Mesendoderm (in vitro differentiated cells): ENCODE results near the gene FOXP4.
A peak's percentile ranks its signal among the peaks of the same experiment; 100 is the strongest.

Experiments used
- DNase-seq: peaks from one replicate; pipeline ENCODE4 v3.0.0; 2013
- H2AK5ac ChIP-seq: 2 replicates; pipeline ENCODE4 v1.6.1; 2013; ENCODE audit warnings: low read length, inconsistent platforms
- H2BK120ac ChIP-seq: 2 replicates; pipeline ENCODE4 v1.6.1; 2013; ENCODE audit warnings: low read depth, mild to moderate bottlenecking, low read length, moderate library complexity, mixed read lengths
- H2BK15ac ChIP-seq: replicated peaks from 2 replicates; pipeline ENCODE4 v1.6.1; 2013; ENCODE audit warnings: low read depth, mild to moderate bottlenecking, moderate library complexity
- H2BK5ac ChIP-seq: 2 replicates; pipeline ENCODE4 v1.6.1; 2013; ENCODE audit warnings: low read length, inconsistent platforms
- H3K18ac ChIP-seq: 2 replicates; pipeline ENCODE4 v1.6.1; 2013; ENCODE audit warnings: mild to moderate bottlenecking, low read length, mixed read lengths
- H3K23ac ChIP-seq: one replicate; pipeline ENCODE4 v1.6.1; 2013; ENCODE audit warnings: low read length
- H3K27ac ChIP-seq: 2 replicates; pipeline ENCODE4 v1.5.1; 2013; ENCODE audit warnings: low read depth, mild to moderate bottlenecking, inconsistent platforms, low read length, moderate library complexity
- H3K27me3 ChIP-seq: 2 replicates; pipeline ENCODE4 v1.6.1; 2013; ENCODE audit warnings: low read length, control low read depth, mild to moderate bottlenecking, inconsistent platforms; ENCODE audit not compliant: insufficient read depth, poor library complexity
- H3K36me3 ChIP-seq: 2 replicates; pipeline ENCODE4 v1.6.1; 2013; ENCODE audit warnings: low read length, inconsistent platforms; ENCODE audit not compliant: control insufficient read depth, insufficient read depth
- H3K4ac ChIP-seq: one replicate; pipeline ENCODE4 v1.6.1; 2013; ENCODE audit warnings: low read depth, mild to moderate bottlenecking, low read length, moderate library complexity
- H3K4me1 ChIP-seq: 2 replicates; pipeline ENCODE4 v1.6.1; 2013; ENCODE audit warnings: low read depth, low read length, inconsistent platforms; ENCODE audit not compliant: control insufficient read depth
- H3K4me2 ChIP-seq: 2 replicates; pipeline ENCODE4 v1.6.1; 2013; ENCODE audit warnings: low read length
- H3K4me3 ChIP-seq: 2 replicates; pipeline ENCODE4 v1.5.1; 2013; ENCODE audit warnings: mild to moderate bottlenecking, low read length
- H3K56ac ChIP-seq: one replicate; pipeline ENCODE4 v1.6.1; 2013; ENCODE audit warnings: low read length
- H3K79me1 ChIP-seq: 2 replicates; pipeline ENCODE4 v1.6.1; 2013; ENCODE audit warnings: low read length, inconsistent platforms
- H3K79me2 ChIP-seq: 2 replicates; pipeline ENCODE4 v1.6.1; 2013; ENCODE audit warnings: mild to moderate bottlenecking, low read length; ENCODE audit not compliant: control insufficient read depth, insufficient read depth
- H3K9ac ChIP-seq: 2 replicates; pipeline ENCODE4 v1.6.1; 2013; ENCODE audit warnings: low read length, inconsistent platforms
- H4K5ac ChIP-seq: one replicate; pipeline ENCODE4 v1.6.1; 2013; ENCODE audit warnings: low read length
- H4K8ac ChIP-seq: one replicate; pipeline ENCODE4 v1.6.1; 2013; ENCODE audit warnings: low read depth, mild to moderate bottlenecking, control low read depth, low read length, moderate library complexity
- WGBS: extraction: QIAGEN DNeasy Blood & Tissue Kit; methylation state at CpG from one replicate; pipeline ENCODE4 v1.1.7; 2013; ENCODE audit warnings: low lambda C conversion rate, missing lambda C conversion rate; ENCODE audit not compliant: insufficient coverage; ENCODE audit errors: extremely low coverage; 5-methylcytosine and 5-hydroxymethylcytosine counted together

The FOXP4 gene

GRCh38 chr6:41573276-41573675, 27.1 kb downstream of the FOXP4 start:
- H3K56ac ChIP-seq: no peak overlapping the region

GRCh38 chr6:41573985-41574384, 27.8 kb downstream of the FOXP4 start:
- no peak overlapping the region for H2BK120ac ChIP-seq
- no peak overlapping the region for H4K8ac ChIP-seq
- no peak overlapping the region for H3K56ac ChIP-seq
- H3K23ac ChIP-seq: no peak overlapping the region
- no peak overlapping the region for H3K4me2 ChIP-seq
- H2AK5ac ChIP-seq: no peak overlapping the region
- no peak overlapping the region for H3K4ac ChIP-seq
- no peak overlapping the region for H2BK5ac ChIP-seq
- H3K9ac ChIP-seq: no peak overlapping the region
- no peak overlapping the region for H3K18ac ChIP-seq
- H3K27ac ChIP-seq: no peak overlapping the region
- H3K36me3 ChIP-seq: no peaks in the 10 kb centered on the region
- H3K79me2 ChIP-seq: no peaks in the 10 kb centered on the region
- H3K4me3 ChIP-seq: no peak overlapping the region
- DNase-seq: no peak
- H3K4me1 ChIP-seq: peaks cover 35% of the 10 kb centered on the region
- no CpG with 5 or more reads among the region's 1 CpG for WGBS
- no peak overlapping the region for H4K5ac ChIP-seq
- H3K79me1 ChIP-seq: peaks cover 5% of the 10 kb centered on the region
- no peak overlapping the region for H2BK15ac ChIP-seq
- H3K27me3 ChIP-seq: no peaks in the 10 kb centered on the region

More at GRCh38 chr6:41573276-41573675, 27.1 kb downstream of the FOXP4 start:
- Histone ChIP-seq H3K4me2 (no peak overlapping the region), H3K27me3 (no peaks in the 10 kb centered on the region), H2BK120ac (no peak overlapping the region), H2BK15ac (no peak overlapping the region), H3K27ac (no peak overlapping the region), H3K4me1 (peaks cover 33% of the 10 kb centered on the region), H2AK5ac (no peak overlapping the region), H3K23ac (no peak overlapping the region), H4K8ac (no peak overlapping the region), H3K4ac (no peak overlapping the region), H3K79me1 (peaks cover 5% of the 10 kb centered on the region), H3K9ac (no peak overlapping the region), H3K4me3 (no peak overlapping the region), H3K18ac (no peak overlapping the region), H4K5ac (no peak overlapping the region), H3K79me2 (no peaks in the 10 kb centered on the region), H2BK5ac (no peak overlapping the region), H3K36me3 (no peaks in the 10 kb centered on the region)
- DNase-seq: peak; percentile 64
- no CpG with 5 or more reads among the region's 7 CpGs for WGBS

- Histone ChIP-seq H3K27me3 (no peaks in the 10 kb centered on the region), H2BK5ac (no peak overlapping the region), H3K4me2 (no peak overlapping the region), H3K27ac (no peak overlapping the region), H3K79me2 (no peaks in the 10 kb centered on the region), H3K4me3 (no peak overlapping the region), H2BK15ac (no peak overlapping the region), H4K8ac (no peak overlapping the region), H3K9ac (no peak overlapping the region), H3K23ac (no peak overlapping the region), H3K56ac (no peak overlapping the region), H3K36me3 (no peaks in the 10 kb centered on the region), H4K5ac (no peak overlapping the region), H3K4ac (no peak overlapping the region), H3K4me1 (peaks cover 30% of the 10 kb centered on the region), H2AK5ac (no peak overlapping the region), H2BK120ac (no peak overlapping the region), H3K18ac (no peak overlapping the region), H3K79me1 (peaks cover 7% of the 10 kb centered on the region)
- no peak for DNase-seq
- WGBS: no CpG with 5 or more reads among the region's 2 CpGs
Observed at GRCh38 chr6:41575598-41575997, 29.4 kb downstream of the FOXP4 start.

- no peak overlapping the region for H3K4me2 ChIP-seq
- no peak overlapping the region for H3K18ac ChIP-seq
- no peak for DNase-seq
- no peak overlapping the region for H3K9ac ChIP-seq
- no peak overlapping the region for H4K5ac ChIP-seq
- no peak overlapping the region for H3K27ac ChIP-seq
- no peaks in the 10 kb centered on the region for H3K27me3 ChIP-seq
- H3K4me1 ChIP-seq: peaks cover 26% of the 10 kb centered on the region
- H2AK5ac ChIP-seq: no peak overlapping the region
- H2BK5ac ChIP-seq: no peak overlapping the region
- no peak overlapping the region for H3K23ac ChIP-seq
- no peaks in the 10 kb centered on the region for H3K79me2 ChIP-seq
- no peaks in the 10 kb centered on the region for H3K36me3 ChIP-seq
- WGBS: no CpG with 5 or more reads among the region's 4 CpGs
- no peak overlapping the region for H3K4ac ChIP-seq
- H2BK15ac ChIP-seq: no peak overlapping the region
- H3K4me3 ChIP-seq: no peak overlapping the region
- no peak overlapping the region for H3K56ac ChIP-seq
- H3K79me1 ChIP-seq: peaks cover 6% of the 10 kb centered on the region
- no peak overlapping the region for H2BK120ac ChIP-seq
- H4K8ac ChIP-seq: no peak overlapping the region
Observed at GRCh38 chr6:41576667-41577066, 30.5 kb downstream of the FOXP4 start.

GRCh38 chr6:41577356-41578216, 31.4 kb downstream of the FOXP4 start:
- Histone ChIP-seq H3K56ac (peak overlapping the region; percentile 91), H3K23ac (no peak overlapping the region), H3K4me2 (peak overlapping the region; percentile 37), H3K79me1 (peaks cover 6% of the 10 kb centered on the region), H4K5ac (no peak overlapping the region), H3K27ac (peak overlapping the region; percentile 83), H3K18ac (peak overlapping the region; percentile 77), H3K4me3 (no peak overlapping the region), H3K27me3 (no peaks in the 10 kb centered on the region), H3K36me3 (no peaks in the 10 kb centered on the region), H4K8ac (no peak overlapping the region), H2BK5ac (peak overlapping the region; percentile 75), H3K4ac (no peak overlapping the region), H2AK5ac (peak overlapping the region; percentile 91), H2BK15ac (no peak overlapping the region), H3K9ac (peak overlapping the region; percentile 63), H3K4me1 (peaks cover 26% of the 10 kb centered on the region), H3K79me2 (no peaks in the 10 kb centered on the region), H2BK120ac (no peak overlapping the region)
- peak; percentile 89 for DNase-seq
- no CpG with 5 or more reads among the region's 5 CpGs for WGBS
